H9 (cell line): ENCODE data around the gene RPL10A. TPM values are rescaled to one million over a fixed set of nuclear protein-coding genes. Genes with fewer than 3 reads are reported as not detected.

Experiments used
- DNase-seq: peaks from one replicate; pipeline ENCODE4 v3.0.0-alpha.2; 2017
- H2AFZ ChIP-seq: one replicate; pipeline ENCODE4 v1.6.1; 2013; ENCODE audit warnings: mild to moderate bottlenecking, low read length, control low read depth, moderate library complexity
- H2AK5ac ChIP-seq: 2 replicates; pipeline ENCODE4 v1.6.1; 2013; ENCODE audit warnings: low read length, control low read depth, mixed read lengths; ENCODE audit not compliant: insufficient read length
- H2BK120ac ChIP-seq: one replicate; pipeline ENCODE4 v1.6.1; 2013; ENCODE audit warnings: low read depth, mild to moderate bottlenecking, low read length, control low read depth, inconsistent platforms; ENCODE audit not compliant: poor library complexity, severe bottlenecking
- H2BK12ac ChIP-seq: 2 replicates; pipeline ENCODE4 v1.6.1; 2013; ENCODE audit warnings: low read length, control low read depth, mixed read lengths, low read depth; ENCODE audit not compliant: insufficient read length
- H2BK15ac ChIP-seq: 2 replicates; pipeline ENCODE4 v1.6.1; 2013; ENCODE audit warnings: low read depth, low read length, control low read depth
- H2BK20ac ChIP-seq: one replicate; pipeline ENCODE4 v1.6.1; 2013; ENCODE audit warnings: low read depth, mild to moderate bottlenecking, low read length, control low read depth, inconsistent platforms; ENCODE audit not compliant: poor library complexity, severe bottlenecking
- H2BK5ac ChIP-seq: 2 replicates; pipeline ENCODE4 v1.6.1; 2013; ENCODE audit warnings: low read length, control low read depth, mixed read lengths; ENCODE audit not compliant: insufficient read length
- H3K14ac ChIP-seq: 2 replicates; pipeline ENCODE4 v1.6.1; 2013; ENCODE audit warnings: low read length, control low read depth; ENCODE audit not compliant: insufficient read depth
- H3K18ac ChIP-seq: 2 replicates; pipeline ENCODE4 v1.6.1; 2013; ENCODE audit warnings: low read depth, mild to moderate bottlenecking, mixed read lengths, low read length, control low read depth; ENCODE audit not compliant: insufficient read length
- H3K23ac ChIP-seq: 2 replicates; pipeline ENCODE4 v1.6.1; 2013; ENCODE audit warnings: low read length, control low read depth, mixed read lengths, low read depth; ENCODE audit not compliant: insufficient read length
- H3K23me2 ChIP-seq: 2 replicates; pipeline ENCODE4 v1.6.1; 2013; ENCODE audit warnings: low read depth, mild to moderate bottlenecking, mixed read lengths, low read length, control low read depth; ENCODE audit not compliant: insufficient read length, poor library complexity, severe bottlenecking
- H3K27ac ChIP-seq: 2 replicates; pipeline ENCODE4 v1.5.1; 2013; ENCODE audit warnings: low read length, control low read depth, mixed read lengths, low read depth; ENCODE audit not compliant: insufficient read length
- H3K27me3 ChIP-seq: 2 replicates; pipeline ENCODE4 v1.6.1; 2013; ENCODE audit warnings: low read length, control low read depth, inconsistent platforms; ENCODE audit not compliant: insufficient read depth
- H3K4ac ChIP-seq: 2 replicates; pipeline ENCODE4 v1.6.1; 2013; ENCODE audit warnings: low read depth, mild to moderate bottlenecking, control low read depth, inconsistent platforms, low read length, moderate library complexity
- H3K4me1 ChIP-seq: 2 replicates; pipeline ENCODE4 v1.6.1; 2013; ENCODE audit warnings: low read length, control low read depth, inconsistent platforms; ENCODE audit not compliant: insufficient read depth
- H3K4me2 ChIP-seq: 2 replicates; pipeline ENCODE4 v1.6.1; 2013; ENCODE audit warnings: low read length, control low read depth, mixed read lengths; ENCODE audit not compliant: insufficient read length, insufficient read depth
- H3K56ac ChIP-seq: 2 replicates; pipeline ENCODE4 v1.6.1; 2013; ENCODE audit warnings: low read depth, mild to moderate bottlenecking, mixed read lengths, low read length, control low read depth; ENCODE audit not compliant: insufficient read length
- H3K79me1 ChIP-seq: 2 replicates; pipeline ENCODE4 v1.6.1; 2013; ENCODE audit warnings: low read depth, mild to moderate bottlenecking, moderate library complexity, low read length, control low read depth, inconsistent platforms; ENCODE audit not compliant: insufficient read depth, poor library complexity, severe bottlenecking
- H3K79me2 ChIP-seq: 2 replicates; pipeline ENCODE4 v1.6.1; 2013; ENCODE audit warnings: low read length, control low read depth, inconsistent platforms; ENCODE audit not compliant: insufficient read depth
- H3K9ac ChIP-seq: 2 replicates; pipeline ENCODE4 v1.6.1; 2013; ENCODE audit warnings: low read length, control low read depth, mixed read lengths; ENCODE audit not compliant: insufficient read length; ENCODE audit errors: extremely low read depth
- H3K9me3 ChIP-seq: one replicate; pipeline ENCODE4 v1.6.1; 2013; ENCODE audit warnings: low read depth, low read length, inconsistent platforms; ENCODE audit not compliant: control insufficient read depth
- H3T11ph ChIP-seq: one replicate; pipeline ENCODE4 v1.6.1; 2013; ENCODE audit warnings: mild to moderate bottlenecking, low read length, control low read depth, inconsistent platforms
- H4K20me1 ChIP-seq: one replicate; pipeline ENCODE4 v1.6.1; 2013; ENCODE audit not compliant: control insufficient read depth, insufficient read length, insufficient read depth
- H4K5ac ChIP-seq: 2 replicates; pipeline ENCODE4 v1.6.1; 2013; ENCODE audit warnings: low read depth, mild to moderate bottlenecking, mixed read lengths, low read length, control low read depth; ENCODE audit not compliant: insufficient read length
- H4K8ac ChIP-seq: replicated peaks from 2 replicates; pipeline ENCODE4 v1.6.1; 2013; ENCODE audit warnings: low read length, control low read depth, mixed read lengths, low read depth; ENCODE audit not compliant: insufficient read length
- H4K91ac ChIP-seq: 2 replicates; pipeline ENCODE4 v1.6.1; 2013; ENCODE audit warnings: low read depth, mild to moderate bottlenecking, moderate library complexity, mixed read lengths, low read length, control low read depth; ENCODE audit not compliant: insufficient read length
- H3K27ac Mint-ChIP-seq, 3 experiments: 2 replicates in 2 of 3; 3 replicates in 1 of 3; pipeline ENCODE4 v1.8.0; 2020 to 2021; ENCODE audit warnings: mixed read lengths in 3 of 3, mild to moderate bottlenecking in 1 of 3, moderate library complexity in 1 of 3
- H3K27me3 Mint-ChIP-seq: 2 replicates; pipeline ENCODE4 v1.8.0; 2021; ENCODE audit warnings: low read depth, mild to moderate bottlenecking, moderate library complexity, mixed read lengths
- H3K36me3 Mint-ChIP-seq, 3 experiments: 2 replicates in 2 of 3; 3 replicates in 1 of 3; pipeline ENCODE4 v1.8.0; 2020 to 2021; ENCODE audit warnings: low read depth in 3 of 3, mixed read lengths in 3 of 3; ENCODE audit not compliant: insufficient read depth in 1 of 3
- H3K4me1 Mint-ChIP-seq, 2 experiments: 2 replicates each; pipeline ENCODE4 v1.8.0; 2020; ENCODE audit warnings: mixed read lengths in 2 of 2
- H3K4me3 Mint-ChIP-seq, 2 experiments: 2 replicates in 1 of 2; 3 replicates in 1 of 2; pipeline ENCODE4 v1.8.0; 2020 to 2021; ENCODE audit warnings: mild to moderate bottlenecking in 2 of 2, mixed read lengths in 2 of 2, moderate library complexity in 1 of 2
- H3K9me3 Mint-ChIP-seq, 2 experiments: 2 replicates in 1 of 2; 3 replicates in 1 of 2; pipeline ENCODE4 v1.8.0; 2020; ENCODE audit warnings: mild to moderate bottlenecking in 2 of 2, mixed read lengths in 2 of 2, moderate library complexity in 1 of 2
- CTCF ChIP-seq: fragments of 200-600 bp; sonication (generic); conservative IDR thresholded peaks from 3 replicates; pipeline ENCODE4 v1.8.0; 2021; ENCODE audit warnings: antibody characterized with exemption, mild to moderate bottlenecking
- WGBS: extraction: QIAGEN DNeasy Blood & Tissue Kit; methylation state at CpG from one replicate; pipeline ENCODE4 v1.1.7; 2013; ENCODE audit warnings: missing lambda C conversion rate, low lambda C conversion rate, mixed read lengths; ENCODE audit not compliant: insufficient read length; ENCODE audit errors: extremely low coverage; 5-methylcytosine and 5-hydroxymethylcytosine counted together
- total RNA-seq: library from RNA; stranded (reverse); gene quantifications from 2 replicates; pipeline ENCODE4 v1.2.1, GENCODE V29; 2021

RPL10A gene
- total RNA-seq, 1 experiment from 2014 or later = 1,830 TPM

GRCh38 chr6:35435074-35435837 is 32.9 kb upstream of the RPL10A start:
- no peak for DNase-seq
- no peak overlapping the region for H2BK15ac ChIP-seq
- no peak overlapping the region for H3K14ac ChIP-seq
- no peak overlapping the region for H3K4me2 ChIP-seq
- Mint-ChIP-seq H3K27me3 (0 out of 2 replicates have a peak, but pooled peaks cover 2% of the 10 kb centered on the region), H3K9me3 (no peaks in the 10 kb centered on the region; a peak in 1 of 5 replicates), H3K4me1 (peaks cover 3 to 16% of the 10 kb centered on the region in 2 experiments), H3K36me3 (no peaks in the 10 kb centered on the region; a peak in 2 of 7 replicates), H3K27ac (peak overlapping the region in 1 of 3 experiments; percentile 28; a peak in 2 of 7 replicates), H3K4me3 (peak overlapping the region in 1 of 2 experiments; percentile 55; a peak in 2 of 5 replicates)
- H2AK5ac ChIP-seq = no peak overlapping the region
- WGBS = no CpG with 5 or more reads among the region's 16 CpGs
- no peak overlapping the region for H2BK12ac ChIP-seq
- H3K23ac ChIP-seq = no peak overlapping the region
- no peaks in the 10 kb centered on the region for H3K23me2 ChIP-seq
- no peak for TF ChIP-seq CTCF
- H4K91ac ChIP-seq = no peak overlapping the region
- no peaks in the 10 kb centered on the region for H4K20me1 ChIP-seq
- H3K9me3 ChIP-seq = no peaks in the 10 kb centered on the region
- no peak overlapping the region for H2AFZ ChIP-seq
- no peak overlapping the region for H3K56ac ChIP-seq
- H3K4me1 ChIP-seq = no peaks in the 10 kb centered on the region; the same call in 1 of the 2 replicates
- no peak overlapping the region for H3T11ph ChIP-seq
- H2BK120ac ChIP-seq = no peak overlapping the region
- no peak overlapping the region for H4K5ac ChIP-seq
- no peak overlapping the region for H3K27ac ChIP-seq
- no peak overlapping the region for H3K4ac ChIP-seq
- H3K27me3 ChIP-seq = no peaks in the 10 kb centered on the region
- H2BK20ac ChIP-seq = no peak overlapping the region
- H3K79me1 ChIP-seq = no peaks in the 10 kb centered on the region
- no peak overlapping the region for H3K18ac ChIP-seq
- H2BK5ac ChIP-seq = no peak overlapping the region
- H3K79me2 ChIP-seq = no peaks in the 10 kb centered on the region
- H4K8ac ChIP-seq = no peak overlapping the region
- H3K9ac ChIP-seq = no peak overlapping the region
